Cardiac fibroblast (primary cell): ENCODE results near the gene CDT1.

ENCODE experiments used
- DNase-seq, 2 donors: peaks; one replicate each; pipeline versions ENCODE4 v3.0.0 to v3.0.0-alpha.2; 2010; ENCODE audit warnings: low read depth in 2 of 2
- H3K4me3 ChIP-seq, 2 donors: replicated peaks in 1 of 2; 1 replicate in 1 of 2; 2 replicates in 1 of 2; pipeline ENCODE4 v1.5.1; 2011; ENCODE audit warnings: low read depth in 2 of 2, low read length in 2 of 2, mild to moderate bottlenecking in 2 of 2, moderate library complexity in 1 of 2
- TF ChIP-seq, protein P1 (sequence below): IDR thresholded peaks from one replicate; pipeline ENCODE4 v1.5.1; 2011; ENCODE audit warnings: low read depth, mild to moderate bottlenecking, low read length, inconsistent platforms

The CDT1 gene

DNA sequence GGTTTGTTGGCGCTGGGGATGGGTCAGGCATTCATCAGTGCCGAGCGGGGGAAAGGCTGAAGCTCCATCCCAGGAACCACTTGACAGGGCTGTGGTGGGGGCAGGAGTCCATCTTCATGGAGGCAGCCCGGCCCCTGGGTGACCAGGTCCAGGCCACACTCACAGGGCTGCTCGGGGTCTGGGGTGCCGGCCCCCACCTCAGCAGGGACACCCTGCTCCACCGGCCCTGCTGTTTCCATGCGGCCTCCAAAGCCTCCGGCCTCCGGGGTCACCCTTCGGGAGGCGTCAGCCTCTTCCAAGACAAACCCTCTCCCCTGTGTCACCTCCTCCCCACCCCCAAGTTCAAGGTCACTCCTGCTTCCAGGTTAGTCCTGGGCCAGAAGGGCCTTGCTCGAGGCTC lies 31.1 kb downstream of the CDT1 start:
- no peak for DNase-seq
- TF ChIP-seq, protein P1, sequence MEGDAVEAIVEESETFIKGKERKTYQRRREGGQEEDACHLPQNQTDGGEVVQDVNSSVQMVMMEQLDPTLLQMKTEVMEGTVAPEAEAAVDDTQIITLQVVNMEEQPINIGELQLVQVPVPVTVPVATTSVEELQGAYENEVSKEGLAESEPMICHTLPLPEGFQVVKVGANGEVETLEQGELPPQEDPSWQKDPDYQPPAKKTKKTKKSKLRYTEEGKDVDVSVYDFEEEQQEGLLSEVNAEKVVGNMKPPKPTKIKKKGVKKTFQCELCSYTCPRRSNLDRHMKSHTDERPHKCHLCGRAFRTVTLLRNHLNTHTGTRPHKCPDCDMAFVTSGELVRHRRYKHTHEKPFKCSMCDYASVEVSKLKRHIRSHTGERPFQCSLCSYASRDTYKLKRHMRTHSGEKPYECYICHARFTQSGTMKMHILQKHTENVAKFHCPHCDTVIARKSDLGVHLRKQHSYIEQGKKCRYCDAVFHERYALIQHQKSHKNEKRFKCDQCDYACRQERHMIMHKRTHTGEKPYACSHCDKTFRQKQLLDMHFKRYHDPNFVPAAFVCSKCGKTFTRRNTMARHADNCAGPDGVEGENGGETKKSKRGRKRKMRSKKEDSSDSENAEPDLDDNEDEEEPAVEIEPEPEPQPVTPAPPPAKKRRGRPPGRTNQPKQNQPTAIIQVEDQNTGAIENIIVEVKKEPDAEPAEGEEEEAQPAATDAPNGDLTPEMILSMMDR, result no peak
- H3K4me3 ChIP-seq, result no peak overlapping the region

DNA sequence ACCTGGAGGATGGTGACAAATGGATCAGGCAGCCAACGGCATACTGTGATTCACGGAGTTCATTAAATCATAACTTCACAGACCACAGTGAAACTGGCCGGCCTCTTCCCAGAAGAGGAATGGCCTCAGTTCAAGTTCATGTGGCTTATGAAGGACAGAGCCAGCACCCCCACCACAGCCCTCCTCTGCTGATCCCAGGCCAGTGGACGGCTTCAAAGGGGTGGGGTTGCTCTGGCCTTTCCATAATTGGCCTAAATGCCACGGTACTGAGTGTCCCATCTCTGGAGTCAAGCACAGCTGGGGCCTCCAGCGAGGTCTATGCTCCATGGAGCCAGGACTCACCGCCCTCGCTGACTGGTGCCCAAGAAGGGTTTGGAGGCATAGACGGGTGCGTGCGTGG lies 31.8 kb downstream of the CDT1 start:
- H3K4me3 ChIP-seq, result no peak overlapping the region
- DNase-seq, result no peak
- TF ChIP-seq, protein P1, result no peak

DNA sequence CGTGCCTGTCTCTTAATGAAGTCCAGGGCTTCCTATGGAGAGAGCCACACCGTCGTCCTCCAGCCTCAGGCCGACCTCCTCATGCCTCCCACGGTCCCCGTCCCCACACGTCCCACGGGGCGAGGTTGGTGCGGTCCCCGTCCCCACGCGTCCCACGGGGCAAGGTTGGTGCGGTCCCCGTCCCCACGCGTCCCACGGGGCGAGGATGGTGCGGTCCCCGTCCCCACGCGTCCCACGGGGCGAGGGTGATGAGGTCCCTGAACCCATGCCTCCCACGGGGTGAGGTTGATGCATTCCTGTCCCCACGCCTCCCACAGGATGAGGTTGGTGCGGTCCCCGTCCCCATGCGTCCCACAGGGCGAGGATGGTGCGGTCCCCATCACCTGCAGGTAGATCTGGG lies 32.2 kb downstream of the CDT1 start:
- TF ChIP-seq, protein P1, result no peak
- no peak for DNase-seq
- H3K4me3 ChIP-seq, result no peak overlapping the region

DNA sequence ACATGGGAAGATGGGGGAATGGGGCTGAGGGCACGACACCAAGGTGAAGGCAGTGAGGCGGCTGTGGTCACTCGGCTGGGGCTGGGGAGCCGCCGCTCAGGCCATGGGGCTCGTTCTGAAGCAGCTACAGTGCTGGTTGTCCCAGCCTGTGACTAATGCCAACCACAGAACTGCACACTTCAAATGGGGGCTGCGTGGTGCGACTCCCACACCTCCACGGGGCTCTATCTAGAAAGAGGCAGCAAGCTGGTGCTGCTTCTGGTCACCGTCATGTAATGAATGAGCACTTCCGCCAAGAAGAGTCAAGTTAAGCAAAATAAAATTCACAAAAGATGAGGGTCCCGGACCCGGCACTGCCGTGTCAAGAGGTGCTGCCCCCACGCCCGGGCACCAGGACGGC lies 33.2 kb downstream of the CDT1 start:
- TF ChIP-seq, protein P1, result no peak
- no peak overlapping the region for H3K4me3 ChIP-seq
- DNase-seq, result no peak

DNA sequence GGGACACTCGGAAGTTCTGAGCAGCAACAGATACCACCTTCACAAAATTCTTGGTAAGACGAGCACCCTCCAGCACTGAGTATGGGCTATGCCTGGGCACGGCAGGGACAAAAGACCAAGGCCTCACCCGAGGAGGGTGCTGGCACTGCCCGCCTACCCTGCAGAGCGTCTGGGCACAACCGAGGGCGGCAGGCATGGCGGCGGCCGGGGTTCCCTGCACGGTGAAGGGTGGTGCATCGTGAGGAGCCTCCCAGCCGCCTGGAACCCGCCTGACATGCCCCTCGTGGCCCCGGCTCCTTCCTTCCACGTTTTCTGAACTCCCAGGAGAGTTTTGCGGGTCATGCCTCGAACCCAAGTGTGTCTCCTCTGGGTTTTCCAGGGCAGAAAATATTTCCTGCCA lies 34.2 kb downstream of the CDT1 start:
- TF ChIP-seq, protein P1, result no peak
- no peak for DNase-seq
- no peak overlapping the region for H3K4me3 ChIP-seq

DNA sequence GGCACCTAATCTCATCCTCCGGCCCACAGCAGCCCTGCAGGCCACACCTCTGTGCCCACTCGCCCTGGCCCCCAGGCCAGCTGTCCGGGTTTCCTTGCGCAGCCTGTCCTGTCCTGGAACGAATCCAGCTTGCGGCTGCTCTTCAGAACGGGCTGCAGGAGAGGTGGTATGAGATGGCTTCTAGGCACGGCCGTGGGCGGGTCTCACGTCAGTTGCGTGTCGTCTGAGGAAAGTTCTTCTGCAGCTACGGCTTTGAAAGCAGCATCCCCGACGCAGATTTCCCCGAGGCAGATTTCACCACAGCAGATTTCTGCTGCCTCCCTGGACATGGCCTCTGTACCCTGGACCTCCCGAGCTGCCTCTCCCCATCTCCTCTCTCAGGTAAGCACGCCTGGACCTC lies 35.0 kb downstream of the CDT1 start:
- no peak for DNase-seq
- TF ChIP-seq, protein P1, result no peak
- no peak overlapping the region for H3K4me3 ChIP-seq

DNA sequence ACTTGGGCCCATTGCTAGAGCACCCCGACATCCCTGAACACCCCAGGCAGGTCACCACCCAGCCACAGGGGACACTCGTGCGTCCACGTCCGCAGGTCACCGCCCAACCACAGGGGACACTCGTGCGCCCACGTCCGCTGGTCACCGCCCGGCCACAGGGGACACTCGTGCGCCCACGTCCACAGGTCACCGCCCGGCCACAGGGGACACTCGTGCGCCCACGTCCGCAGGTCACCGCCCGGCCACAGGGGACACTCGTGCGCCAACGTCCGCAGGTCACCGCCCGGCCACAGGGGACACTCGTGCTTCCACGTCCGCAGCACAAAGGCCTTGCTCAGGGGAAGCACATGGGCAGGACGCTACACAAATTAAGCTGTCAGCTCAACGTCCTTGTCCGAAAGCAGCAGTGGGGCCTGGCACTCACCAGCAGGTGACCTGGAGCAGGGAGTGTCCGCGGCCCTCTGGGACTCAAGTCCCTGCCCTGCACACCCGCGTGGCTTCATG lies 35.5 kb downstream of the CDT1 start:
- H3K4me3 ChIP-seq, result no peak overlapping the region
- TF ChIP-seq, protein P1, result no peak
- no peak for DNase-seq
